GM18508 (cell line): ENCODE data around the gene DUSP22.
"Not testable (repeated sequence)": the region's sequence is repeated elsewhere in the genome, so short reads cannot be mapped to it uniquely, and the experiment has no call there.

Source experiments
- ATAC-seq: cut with Tn5 transposase; IDR thresholded peaks from one replicate; pipeline ENCODE4 v1.9.1; 2021; ENCODE audit warnings: moderate number of reproducible peaks; ENCODE audit not compliant: insufficient read depth, unreplicated experiment

The DUSP22 gene

DNA sequence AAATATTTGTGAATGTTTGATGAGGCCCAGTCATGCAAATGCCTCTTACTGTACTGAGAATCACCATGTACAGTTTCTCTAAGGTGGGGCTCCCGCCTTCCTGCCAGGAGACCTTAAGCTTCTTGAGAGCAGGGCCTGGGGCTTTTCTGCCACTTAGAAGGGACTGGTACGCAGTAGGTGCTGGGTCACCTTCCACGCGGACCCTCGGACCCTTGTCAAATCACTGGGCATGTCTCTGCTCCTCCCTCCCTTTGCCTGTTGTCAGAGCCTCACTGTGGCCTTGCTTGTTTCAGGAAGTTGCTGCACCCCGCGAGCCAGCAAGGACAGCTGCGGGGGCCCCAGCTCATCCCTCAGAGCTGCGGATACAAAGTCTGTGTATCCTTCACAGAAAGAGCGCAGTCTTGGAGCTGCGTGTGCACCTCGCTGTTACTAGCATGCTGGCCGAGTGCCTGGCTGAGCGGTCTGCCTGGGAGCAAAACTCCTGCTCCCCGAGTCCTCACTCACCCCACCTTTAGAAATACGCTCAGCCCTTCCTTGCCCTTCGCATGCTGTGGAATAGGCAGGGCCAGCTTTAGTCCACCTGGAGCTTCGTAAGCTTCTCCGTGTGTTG lies 68.6 kb downstream of the DUSP22 start:
- ATAC-seq = no peak

DNA sequence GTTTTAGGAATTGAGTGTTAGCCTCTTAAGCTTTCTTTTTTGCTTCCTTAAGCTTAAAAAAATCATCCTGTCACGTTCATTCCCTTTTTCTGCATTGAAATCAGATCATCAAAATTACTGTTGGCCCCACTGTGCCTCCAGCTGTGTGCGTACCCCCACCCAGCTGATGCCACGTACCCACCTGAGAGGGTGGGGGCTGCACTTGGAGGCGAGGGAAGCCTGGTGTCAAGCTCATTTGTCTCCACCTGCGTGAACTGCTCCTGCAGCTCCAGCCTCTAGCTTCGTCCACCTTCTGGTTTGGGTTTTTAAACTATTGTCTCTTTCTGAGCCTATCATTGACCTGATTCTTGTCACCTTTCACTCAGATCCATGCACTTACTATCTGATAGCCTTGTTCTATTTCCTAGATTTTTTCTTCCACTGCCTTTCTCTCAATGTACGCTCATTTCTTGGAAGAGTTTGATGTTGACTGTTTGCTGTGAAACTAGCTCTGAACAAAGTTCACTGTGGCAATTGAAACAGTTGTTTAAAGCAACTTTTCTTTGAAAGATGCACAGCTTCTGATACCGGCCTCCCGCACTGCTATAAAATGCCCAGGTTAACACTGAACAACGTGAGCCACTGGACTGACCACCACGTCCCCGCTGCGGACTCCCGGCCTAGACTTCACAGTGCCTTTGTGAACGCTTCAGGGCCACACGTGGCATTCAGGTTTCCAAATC lies 69.3 kb downstream of the DUSP22 start:
- ATAC-seq = no peak

DNA sequence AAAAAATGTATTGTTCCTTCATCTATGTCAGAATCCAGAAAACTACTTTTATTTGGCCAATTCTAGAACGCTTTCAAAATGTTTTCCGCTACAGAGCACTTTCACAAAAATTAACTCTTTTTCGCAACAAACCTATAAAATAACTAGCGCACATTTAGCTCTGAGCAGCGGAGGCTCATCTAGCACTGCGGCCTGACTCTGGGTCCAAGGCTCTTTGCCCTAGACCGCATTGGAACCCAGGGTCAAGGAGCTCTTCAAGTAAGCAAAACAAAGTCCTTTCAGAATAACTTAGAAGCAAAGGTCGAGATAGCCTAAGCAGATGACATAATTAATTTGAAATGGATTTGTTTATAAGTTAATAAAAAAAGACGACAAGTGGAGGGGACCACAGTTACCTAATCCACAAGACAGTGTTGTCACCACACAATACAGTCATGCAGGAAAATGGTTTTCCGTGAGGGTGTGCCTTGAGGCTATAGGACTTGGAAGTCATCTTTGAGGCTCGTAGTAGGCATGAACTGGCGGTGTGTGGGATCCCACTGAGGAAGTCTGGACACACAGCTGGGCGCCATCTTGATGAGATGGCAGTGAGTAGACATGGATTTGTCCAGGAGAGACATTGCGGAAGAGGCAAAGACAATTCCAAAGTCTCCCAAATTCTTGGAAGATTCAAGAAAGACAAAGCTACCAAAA lies 70.1 kb downstream of the DUSP22 start:
- ATAC-seq = no peak

DNA sequence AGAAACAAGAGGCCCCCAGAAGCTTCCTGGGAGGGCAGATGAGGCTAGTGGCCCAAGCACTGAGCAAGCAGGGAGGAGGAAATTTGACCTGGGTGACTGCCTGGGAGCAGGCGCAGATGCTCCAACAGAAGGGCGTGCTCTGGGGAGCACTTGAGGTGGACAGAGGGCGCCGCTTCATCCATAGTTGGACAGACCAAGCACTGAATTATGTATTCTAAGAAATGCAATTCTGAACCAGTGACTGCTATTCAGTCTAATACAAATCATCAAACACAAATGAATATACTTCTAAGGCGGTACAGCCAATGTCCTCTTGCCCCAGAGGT lies 70.6 kb downstream of the DUSP22 start:
- ATAC-seq = no peak

DNA sequence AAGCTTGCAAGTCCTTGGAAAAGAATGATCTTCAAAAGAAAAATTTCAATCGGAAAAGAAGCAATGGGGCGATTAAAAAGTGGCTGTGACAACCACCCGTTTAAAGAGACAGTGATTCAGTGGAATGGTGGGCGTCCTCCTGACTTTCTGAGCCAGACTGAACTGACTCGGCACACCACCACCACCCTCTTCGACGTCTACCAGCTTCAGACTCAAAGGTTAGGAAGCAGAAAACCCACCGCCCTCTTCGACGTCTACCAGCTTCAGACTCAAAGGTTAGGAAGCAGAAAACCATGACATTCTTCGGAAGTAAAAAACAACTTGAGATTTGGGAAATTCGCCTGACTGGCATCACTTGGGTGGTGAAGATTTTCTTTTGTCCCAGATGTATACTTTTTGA lies 71.0 kb downstream of the DUSP22 start:
- ATAC-seq = no peak

DNA sequence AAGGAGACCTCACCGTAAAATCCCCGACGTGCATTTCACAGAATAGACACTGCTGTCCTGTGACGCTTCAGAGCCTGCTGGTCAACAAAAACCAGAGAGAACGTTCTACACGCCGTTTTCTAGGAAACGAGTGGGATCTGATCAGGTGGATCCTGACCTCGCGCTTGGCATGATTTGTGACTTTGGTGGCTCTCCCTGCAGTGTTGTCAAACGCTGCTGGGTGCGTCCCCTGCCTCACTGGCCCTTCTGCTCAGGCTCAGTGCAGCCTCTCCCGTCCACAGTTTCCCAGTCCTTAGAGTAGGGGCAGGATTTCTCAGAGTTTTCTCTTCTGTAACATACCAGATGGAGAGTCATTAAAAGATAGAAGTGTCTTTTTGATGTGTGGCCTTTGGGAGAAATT lies 71.6 kb downstream of the DUSP22 start:
- no peak for ATAC-seq

DNA sequence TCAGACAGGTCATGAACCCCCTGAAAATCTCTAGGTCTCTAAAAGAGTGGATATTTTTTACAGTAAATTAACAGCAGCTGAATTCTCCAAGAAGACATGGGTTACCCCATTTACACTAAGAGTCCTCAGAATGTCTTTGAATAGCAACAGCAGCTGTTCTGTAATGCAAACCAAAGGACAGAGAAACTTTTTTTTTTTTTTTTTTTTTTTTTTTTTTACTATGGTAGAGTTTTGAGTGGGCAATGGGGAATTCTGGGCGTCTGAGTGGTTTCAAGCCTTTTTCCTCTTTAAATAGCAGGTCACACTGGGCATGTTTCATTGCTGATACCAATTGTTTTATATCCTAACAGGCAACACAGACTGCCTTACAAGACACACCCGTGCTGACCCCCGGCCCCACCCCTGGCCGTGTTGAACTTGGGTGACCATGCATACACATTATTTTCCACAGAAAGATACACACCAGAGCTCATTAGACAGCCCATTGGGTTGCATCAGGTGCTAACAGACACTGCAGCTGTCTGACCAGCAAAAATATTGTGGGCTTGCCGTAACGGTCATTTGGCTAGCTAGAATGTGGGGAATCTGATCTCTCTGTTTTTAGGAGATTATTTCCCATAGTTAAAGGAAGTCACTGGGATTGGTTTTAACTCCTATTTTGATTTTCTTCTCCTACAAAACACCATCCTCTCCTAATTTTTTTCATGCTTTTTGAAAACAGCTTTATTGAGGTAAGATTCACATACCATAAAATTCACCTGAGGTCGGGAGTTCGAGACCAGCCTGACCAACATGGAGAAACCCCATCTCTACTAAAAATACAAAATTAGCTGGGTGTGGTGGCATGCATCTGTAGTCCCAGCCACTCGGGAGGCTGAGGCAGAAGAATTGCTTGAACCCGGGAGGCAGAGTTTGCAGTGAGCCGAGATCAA lies 72.6 kb downstream of the DUSP22 start:
- ATAC-seq = peak; percentile 38

DNA sequence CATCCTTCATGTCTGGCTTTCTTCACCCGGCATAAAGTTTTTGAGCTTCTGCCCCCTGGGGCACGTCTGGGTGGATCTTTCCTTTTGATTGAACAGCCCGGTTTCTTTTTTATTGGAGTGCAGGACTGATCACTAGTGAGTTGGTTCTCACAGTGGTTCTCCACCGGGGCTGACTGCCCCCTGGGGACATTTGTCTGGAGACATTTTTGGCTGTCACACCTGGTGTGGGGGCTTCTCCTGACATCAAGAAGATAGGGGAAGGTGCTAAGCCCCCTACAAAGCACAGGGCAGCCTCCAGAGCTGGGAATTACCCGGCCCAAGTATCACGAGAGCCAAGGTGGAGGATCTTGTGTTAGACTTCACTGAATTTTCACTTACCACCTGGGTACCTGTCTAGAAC lies 73.5 kb downstream of the DUSP22 start:
- no peak for ATAC-seq

DNA sequence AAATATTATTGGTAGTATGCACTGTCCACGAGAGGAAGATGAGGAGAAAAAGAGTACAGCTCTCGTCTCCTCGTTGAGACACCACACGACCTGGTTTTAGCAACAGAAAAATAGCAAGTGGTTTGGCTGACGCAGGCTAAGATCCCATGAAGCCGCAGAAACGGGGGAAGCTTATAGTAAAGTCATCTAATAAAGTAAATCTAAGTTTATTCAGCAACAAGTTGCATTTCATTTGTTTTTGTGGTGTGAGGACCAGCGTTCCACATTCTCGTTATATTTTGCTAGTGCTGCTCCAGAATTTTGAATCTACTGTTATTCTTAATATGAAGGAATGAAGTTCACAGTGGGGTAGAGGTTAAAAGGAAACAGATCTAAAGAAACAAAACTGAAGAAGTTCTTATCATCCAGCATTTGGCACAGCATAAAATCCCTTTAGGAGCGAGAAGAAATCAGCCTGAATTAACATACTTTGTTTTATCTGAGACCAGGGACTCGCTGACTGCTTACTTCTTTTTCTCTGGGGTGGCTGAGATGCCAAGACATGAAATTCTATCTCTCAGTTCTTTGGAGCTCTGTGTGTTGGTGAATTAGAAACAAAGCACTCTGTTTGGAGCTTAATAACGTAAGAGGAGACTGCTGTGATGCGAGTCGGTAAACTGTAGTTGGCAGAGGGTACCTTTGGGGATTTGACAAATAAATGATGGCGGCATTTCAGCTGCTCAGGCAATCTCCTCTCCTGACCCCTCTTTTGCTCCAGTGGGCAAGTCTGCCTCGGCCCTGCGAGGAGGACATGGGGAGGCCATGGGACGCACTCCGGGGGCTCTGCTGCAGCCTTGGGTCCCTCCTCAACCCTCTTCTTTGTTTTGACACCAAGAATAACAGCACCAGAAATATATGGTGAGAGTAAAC lies 74.4 kb downstream of the DUSP22 start:
- ATAC-seq = no peak

DNA sequence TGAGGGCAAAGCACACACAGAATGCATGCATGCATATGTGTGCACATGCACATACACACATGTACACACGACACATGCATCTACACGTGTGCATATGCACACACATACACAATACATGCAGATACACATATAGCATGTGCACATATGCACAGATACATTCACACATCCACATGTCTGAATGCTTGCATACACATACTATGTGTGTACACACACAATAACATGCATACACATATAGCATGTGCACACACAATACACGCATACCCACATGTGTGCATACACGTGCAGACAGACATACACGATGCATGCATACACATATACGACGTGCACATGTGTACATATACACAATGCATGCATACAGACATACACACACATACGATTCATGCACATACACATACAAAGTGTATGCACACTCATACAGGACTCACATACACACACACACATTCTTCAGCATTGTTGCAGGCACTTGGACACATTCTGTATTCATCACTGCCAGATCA lies 75.1 kb downstream of the DUSP22 start:
- no peak for ATAC-seq

DNA sequence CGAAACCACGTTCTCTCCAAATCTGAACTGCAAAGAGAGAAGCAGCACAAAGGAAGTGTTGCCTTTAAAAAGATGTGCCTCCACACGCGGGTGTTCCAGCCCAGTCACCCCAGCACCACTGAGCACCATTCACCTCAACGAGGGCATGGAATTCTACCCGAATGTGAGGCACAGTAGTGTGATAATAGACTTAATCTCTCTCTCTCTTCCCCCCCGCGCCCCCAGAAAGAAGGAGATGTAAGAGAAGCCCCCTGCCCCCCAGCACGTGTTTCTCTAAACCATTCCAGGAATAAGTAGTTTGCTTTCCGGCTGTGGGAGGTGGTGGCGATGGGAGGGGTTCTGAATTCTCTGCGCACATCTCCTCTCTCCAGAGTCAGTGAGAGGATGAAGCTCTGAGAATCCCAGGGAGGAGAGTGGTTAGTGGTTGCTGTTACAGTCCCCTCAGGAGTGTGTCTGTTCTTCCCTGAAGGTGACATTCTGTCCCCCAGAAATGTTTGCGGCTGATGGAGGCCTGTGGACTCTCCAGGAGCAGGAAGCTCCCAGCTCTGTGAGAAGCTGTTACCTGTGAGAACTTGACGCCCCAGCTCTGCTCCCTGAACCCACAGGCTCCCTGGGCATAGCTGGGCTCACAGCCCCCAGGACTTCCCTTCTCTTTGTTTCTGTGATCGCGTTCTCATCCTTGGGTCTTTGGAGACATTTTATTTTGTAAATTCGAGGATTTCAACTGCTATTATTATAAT lies 75.8 kb downstream of the DUSP22 start:
- ATAC-seq = no peak

DNA sequence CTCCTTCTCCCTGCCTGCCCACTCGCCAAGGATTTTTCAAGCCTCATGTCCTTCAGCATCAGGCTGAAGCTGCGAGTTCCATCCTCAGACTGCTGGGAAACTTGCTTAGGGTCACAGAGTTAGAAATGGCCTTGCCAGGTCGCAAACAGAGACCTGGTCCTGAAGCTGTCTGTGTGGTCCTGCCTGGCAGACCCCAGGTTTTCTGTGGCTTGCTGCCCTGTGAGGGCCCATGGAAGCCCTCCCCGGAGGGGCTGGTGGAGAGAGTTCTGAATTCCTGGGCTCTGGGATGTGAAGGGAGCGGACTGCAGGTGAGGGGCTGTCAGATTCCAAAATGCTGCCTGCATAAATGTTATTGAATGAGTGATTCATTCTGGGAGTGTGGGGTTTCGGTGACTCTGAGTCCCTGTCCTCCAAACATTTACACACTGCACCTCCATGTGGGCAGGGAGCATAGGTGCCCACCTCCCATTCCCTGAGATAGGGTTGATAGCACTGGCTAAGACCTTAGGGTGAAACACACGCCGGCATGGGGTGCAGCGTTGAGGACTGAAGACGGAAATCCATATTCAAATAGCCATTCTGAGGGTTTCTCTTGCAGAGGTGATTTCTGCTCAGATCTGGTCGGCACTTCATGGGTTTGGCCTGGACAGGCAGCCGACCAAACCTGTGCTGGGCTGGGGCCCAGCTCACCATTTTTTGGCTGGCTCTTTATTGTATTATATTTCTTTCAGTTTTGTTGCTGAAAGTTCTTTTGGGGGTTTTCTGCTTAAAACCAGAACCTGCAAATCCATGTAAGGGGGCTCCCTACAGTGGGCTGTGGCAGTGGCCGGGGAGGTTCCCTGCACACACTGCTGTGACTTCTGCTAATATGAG lies 77.5 kb downstream of the DUSP22 start:
- ATAC-seq = no peak

DNA sequence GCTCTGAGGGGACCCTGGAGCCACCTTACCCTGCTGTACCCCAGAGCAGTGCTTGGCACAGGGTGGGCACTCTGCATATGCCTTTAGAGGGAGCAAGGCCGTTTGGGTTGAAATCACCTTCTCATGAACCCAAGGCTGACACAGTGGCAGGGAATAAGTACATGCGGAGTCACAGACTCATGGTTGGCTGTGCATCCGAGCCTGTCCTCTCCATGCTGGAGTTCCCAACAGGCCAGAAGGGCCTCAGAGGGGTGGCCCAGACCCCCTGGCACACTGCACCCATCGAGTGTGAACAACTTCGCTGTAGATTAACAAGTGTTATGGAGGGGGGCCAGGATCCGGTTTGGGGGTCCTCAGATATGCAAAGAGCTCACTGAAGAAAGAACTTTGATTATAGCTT lies 78.3 kb downstream of the DUSP22 start:
- ATAC-seq = no peak

DNA sequence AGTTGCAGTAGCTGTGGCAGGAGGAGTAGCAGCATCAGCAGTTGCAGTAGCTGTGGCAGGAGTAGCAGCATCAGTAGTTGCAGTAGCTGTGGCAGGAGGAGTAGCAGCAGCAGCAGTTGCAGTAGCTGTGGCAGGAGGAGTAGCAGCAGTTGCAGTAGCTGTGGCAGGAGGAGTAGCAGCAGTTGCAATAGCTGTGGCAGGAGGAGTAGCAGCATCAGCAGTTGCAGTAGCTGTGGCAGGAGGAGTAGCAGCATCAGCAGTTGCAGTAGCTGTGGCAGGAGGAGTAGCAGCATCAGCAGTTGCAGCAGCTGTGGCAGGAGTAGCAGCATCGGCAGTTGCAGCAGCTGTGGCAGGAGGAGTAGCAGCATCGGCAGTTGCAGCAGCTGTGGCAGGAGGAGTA lies 79.6 kb downstream of the DUSP22 start:
- not testable (repeated sequence) for ATAC-seq

DNA sequence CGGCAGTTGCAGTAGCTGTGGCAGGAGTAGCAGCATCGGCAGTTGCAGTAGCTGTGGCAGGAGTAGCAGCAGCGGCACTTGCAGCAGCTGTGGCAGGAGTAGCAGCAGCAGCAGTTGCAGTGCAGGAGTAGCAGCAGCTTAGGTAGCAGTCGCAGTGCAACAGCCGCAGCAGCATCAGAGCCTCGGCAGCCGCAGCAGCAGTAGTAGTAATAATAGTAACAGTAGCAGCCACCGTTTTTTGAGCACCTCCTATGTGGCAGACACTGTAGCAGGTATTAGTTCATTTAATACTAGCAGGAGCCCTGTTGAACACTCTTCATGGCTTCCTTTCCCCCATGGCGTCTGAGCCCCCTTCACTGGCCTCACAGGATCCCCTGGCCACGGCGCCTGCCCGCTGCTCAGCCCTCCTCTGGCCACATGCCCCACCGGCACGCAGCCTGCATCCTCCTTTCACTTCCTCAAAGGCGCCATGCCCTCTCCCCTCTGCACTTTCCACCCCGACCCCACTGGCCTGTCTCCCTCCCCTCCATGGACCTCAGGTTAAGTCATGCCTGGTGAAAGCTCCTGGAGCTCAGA lies 80.1 kb downstream of the DUSP22 start:
- ATAC-seq = no peak

DNA sequence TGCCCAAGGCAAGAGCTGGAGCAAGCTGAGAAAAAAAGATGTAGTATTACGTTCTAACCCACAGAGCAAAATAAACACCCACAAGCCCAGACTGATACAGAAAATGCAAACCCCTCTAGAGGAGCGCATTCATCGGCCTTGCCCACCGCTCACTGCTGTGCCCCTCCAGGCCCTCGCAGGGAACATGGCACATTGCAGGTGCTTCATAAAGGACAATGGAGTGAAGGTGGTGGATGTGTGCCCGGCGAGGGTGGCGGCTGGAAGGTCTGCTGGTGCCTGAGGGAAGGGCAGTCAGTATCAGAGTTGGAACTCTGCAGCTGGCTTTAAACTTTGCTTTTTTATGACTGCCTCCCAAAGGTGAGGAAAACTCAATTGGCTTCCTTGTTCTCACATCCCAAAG lies 80.7 kb downstream of the DUSP22 start:
- ATAC-seq = no peak
